ENCODE data around the gene LDLRAD3.

LDLRAD3 gene

DNA sequence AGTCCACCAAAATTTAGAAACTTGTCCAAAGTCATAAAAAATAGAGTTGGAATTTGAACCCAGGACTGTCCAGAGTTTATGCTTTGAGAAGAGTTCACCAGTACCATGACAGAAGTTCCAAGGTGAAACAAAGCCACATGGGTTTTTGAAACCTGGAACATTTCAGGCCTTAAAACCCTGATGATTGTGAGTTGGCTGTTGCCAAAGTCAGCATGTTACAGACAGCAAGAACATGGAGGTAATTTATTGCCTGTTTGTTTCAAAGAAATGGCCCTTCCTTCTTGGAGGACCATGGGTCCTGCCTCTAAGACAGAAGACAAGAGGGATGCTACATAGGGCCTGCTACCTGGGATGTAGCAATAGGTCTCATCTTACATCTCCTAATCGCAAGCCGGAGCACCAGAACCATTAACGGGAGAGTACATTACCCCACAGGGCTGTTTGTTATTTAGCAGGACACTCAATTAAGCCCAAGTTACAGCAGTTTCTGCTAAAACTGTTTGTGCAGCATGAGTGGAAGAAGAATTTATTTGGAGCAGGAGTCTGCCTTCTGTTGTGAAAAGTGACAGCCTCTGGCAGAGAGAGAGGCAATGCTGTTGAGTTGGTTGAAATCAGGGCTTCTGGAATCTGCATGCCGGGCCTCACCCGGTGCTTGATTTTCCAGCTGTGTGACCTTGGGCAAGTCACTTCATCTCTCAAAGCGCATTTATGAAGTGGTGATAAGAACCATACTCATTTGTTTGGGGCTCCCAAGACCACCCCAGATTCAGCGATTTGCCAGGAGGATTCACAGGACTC is 136.2 kb downstream of the LDLRAD3 start:
- no peak for DNase-seq
- in situ Hi-C loops (cut with MboI; ENCODE audit: low pct_unique_long_range_greater_than_20kb, low sequenced_read_pairs): no loop called here

GRCh38 chr11:36081274-36081945 is 137.5 kb downstream of the LDLRAD3 start:
- in situ Hi-C loops (cut with MboI; ENCODE audit: low pct_unique_long_range_greater_than_20kb, low sequenced_read_pairs): no loop called here
- DNase-seq: no peak

DNA sequence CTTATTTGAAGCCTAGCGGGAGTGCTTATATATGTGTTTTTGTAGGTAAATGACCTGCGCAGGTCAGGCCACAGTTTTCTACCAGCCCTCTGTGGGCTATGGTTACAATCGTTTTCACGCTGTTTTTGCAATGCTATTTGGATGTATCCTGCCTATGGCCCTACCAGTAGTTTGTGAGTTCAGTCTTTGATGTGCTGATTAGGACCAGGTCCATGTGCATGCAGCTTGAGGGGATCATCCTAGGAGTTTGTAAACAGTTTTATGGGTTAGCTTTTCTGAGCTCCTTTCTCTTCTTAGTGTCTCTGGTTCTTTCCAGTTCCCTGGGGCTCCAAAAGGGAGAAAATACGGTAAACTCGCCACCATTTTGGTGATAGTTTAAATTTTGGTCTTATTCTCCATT is 142.5 kb downstream of the LDLRAD3 start:
- in situ Hi-C loops (cut with MboI; ENCODE audit: low pct_unique_long_range_greater_than_20kb, low sequenced_read_pairs): no loop called here
- no peak for DNase-seq

- no peak for DNase-seq
- in situ Hi-C loops (cut with MboI; ENCODE audit: low pct_unique_long_range_greater_than_20kb, low sequenced_read_pairs): no loop called here
Measured at GRCh38 chr11:36088266-36088972, 144.6 kb downstream of the LDLRAD3 start.

GRCh38 chr11:36089920-36090319 is 146.1 kb downstream of the LDLRAD3 start:
- no peak for DNase-seq
- in situ Hi-C loops (cut with MboI; ENCODE audit: low pct_unique_long_range_greater_than_20kb, low sequenced_read_pairs): no loop called here

DNA sequence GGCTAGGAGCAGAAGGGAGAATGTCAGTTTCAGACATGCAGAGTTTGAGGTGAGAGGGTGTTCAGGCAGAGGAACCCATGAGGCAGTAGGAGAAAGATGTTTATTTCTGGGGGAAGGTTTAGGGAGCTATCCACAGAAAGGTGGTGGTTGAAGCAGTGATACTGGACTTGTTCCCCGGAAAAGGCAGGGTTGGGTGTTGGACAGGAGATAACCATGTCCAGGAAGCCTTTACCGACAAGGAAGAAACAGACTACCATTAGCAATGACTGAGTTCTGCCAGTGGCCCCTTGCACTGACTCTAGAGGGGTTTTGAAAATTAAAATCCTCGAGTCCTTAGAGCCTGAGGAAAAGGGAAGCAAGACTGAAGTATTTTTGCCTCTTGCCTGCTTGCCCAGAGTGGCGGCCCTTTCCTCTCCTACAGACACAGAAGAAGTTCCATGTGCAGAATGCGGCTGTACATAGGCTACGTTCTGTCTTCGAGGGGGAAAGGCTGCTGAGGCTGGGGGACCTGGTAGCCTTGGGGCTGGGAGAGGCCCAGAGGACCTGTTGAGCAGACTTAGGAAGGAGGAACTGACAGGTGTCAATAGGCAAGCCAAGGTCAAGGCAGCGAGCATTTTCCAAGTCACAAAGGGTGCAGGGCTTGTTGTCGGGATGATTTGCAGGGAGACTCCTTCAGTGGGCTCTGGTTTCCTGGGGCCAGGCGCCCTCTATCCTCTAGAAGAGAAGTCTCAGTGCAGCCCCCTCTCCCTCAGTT is 146.7 kb downstream of the LDLRAD3 start:
- in situ Hi-C loops (cut with MboI; ENCODE audit: low pct_unique_long_range_greater_than_20kb, low sequenced_read_pairs): no loop called here
- DNase-seq: peak; percentile 23

GRCh38 chr11:36091256-36091811 is 147.5 kb downstream of the LDLRAD3 start:
- DNase-seq: peak; percentile 87
- in situ Hi-C loops (cut with MboI; ENCODE audit: low pct_unique_long_range_greater_than_20kb, low sequenced_read_pairs): no loop called here

DNA sequence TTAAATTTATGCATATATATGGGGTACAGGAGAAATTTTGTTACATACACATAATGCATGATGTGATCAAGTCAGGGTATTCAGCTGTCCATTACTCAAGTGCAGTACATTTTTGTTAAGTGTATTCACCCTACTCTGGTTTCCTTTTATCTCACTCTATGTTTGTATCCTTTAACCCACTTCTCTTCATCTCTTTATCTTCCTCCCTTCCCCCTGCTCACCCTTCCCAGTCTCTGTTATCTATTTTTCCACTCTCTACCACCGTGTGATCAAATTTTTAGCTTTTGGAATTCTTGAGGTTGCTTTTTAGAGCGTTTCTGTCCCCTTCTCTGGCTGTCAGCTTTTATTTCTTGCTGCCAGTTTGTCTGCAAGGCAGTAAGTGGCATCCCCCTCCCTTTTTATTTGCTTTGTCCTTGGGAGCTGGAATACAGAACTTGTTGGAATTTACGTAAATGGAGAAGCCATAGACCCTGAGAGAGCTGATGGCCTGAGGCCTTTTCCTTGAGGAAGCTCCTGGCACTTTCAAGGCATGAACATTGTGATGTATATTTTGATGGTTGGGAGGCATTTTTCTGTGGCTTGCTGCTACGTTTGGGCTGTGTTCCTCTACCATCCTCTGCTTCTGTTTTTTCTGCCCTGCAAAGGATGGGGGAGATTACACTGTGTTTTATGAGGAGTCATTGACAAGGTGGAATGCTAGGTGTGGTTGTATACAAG is 148.6 kb downstream of the LDLRAD3 start:
- in situ Hi-C loops (cut with MboI; ENCODE audit: low pct_unique_long_range_greater_than_20kb, low sequenced_read_pairs): no loop called here
- no peak for DNase-seq

DNA sequence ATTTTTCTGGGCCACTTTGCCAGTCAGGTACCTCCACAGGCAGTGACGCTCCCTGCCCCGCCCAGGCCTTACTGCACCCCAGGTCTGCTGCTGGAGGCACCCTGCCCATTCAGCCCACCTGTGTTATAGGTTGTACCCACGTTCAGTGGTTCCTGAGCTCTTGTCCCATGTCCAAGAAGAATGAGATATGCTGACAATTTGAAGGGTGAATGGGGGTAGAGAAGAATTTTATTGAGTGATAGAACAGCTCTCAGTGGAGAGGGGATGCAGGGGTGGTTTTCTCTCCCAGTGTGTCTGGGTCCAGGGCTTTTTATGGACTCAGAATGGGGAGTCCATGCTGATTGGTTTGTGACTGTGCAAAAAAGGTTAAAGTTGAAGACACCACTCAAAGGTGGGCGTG is 149.7 kb downstream of the LDLRAD3 start:
- in situ Hi-C loops (cut with MboI; ENCODE audit: low pct_unique_long_range_greater_than_20kb, low sequenced_read_pairs): no loop called here
- DNase-seq: no peak

GRCh38 chr11:36094164-36094563 is 150.3 kb downstream of the LDLRAD3 start:
- in situ Hi-C loops (cut with MboI; ENCODE audit: low pct_unique_long_range_greater_than_20kb, low sequenced_read_pairs): no loop called here
- DNase-seq: no peak

GRCh38 chr11:36095716-36096115 is 151.9 kb downstream of the LDLRAD3 start:
- in situ Hi-C loops (cut with MboI; ENCODE audit: low pct_unique_long_range_greater_than_20kb, low sequenced_read_pairs): no loop called here
- DNase-seq: no peak

GRCh38 chr11:36097219-36097650 is 153.4 kb downstream of the LDLRAD3 start:
- in situ Hi-C loops (cut with MboI; ENCODE audit: low pct_unique_long_range_greater_than_20kb, low sequenced_read_pairs): no loop called here
- no peak for DNase-seq

GRCh38 chr11:36098087-36098486 is 154.2 kb downstream of the LDLRAD3 start:
- in situ Hi-C loops (cut with MboI; ENCODE audit: low pct_unique_long_range_greater_than_20kb, low sequenced_read_pairs): no loop called here
- DNase-seq: no peak

- DNase-seq: no peak
Measured at GRCh38 chr11:36098853-36099375, 155.1 kb downstream of the LDLRAD3 start.

GRCh38 chr11:36101466-36101865 is 157.6 kb downstream of the LDLRAD3 start:
- DNase-seq: no peak

More at GRCh38 chr11:36098853-36099375, 155.1 kb downstream of the LDLRAD3 start:
- in situ Hi-C loops (cut with MboI; ENCODE audit: low pct_unique_long_range_greater_than_20kb, low sequenced_read_pairs): no loop called here

DNA sequence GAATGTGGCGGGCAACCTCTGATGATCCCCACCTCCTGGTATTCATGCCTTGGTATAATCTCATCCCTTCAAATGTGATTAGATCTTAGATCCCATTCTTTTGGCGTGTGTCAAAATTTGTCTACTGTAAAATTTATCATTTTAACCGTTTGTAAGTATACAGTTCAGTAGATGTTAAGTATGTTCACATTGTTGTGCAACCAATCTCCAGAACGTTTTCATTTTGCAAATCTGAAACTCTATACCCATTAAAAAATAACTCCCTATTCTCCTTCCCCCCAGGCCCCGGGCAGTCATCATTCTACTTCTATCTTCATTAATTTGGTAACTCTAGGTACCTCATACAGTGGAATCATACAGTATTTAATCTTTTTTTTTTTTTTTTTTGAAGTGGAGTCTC is 159.0 kb downstream of the LDLRAD3 start:
- in situ Hi-C loops (cut with MboI; ENCODE audit: low pct_unique_long_range_greater_than_20kb, low sequenced_read_pairs): no loop called here
- no peak for DNase-seq

More at GRCh38 chr11:36101466-36101865, 157.6 kb downstream of the LDLRAD3 start:
- in situ Hi-C loops (cut with MboI; ENCODE audit: low pct_unique_long_range_greater_than_20kb, low sequenced_read_pairs): no loop called here

GRCh38 chr11:36103933-36104530 is 160.2 kb downstream of the LDLRAD3 start:
- in situ Hi-C loops (cut with MboI; ENCODE audit: low pct_unique_long_range_greater_than_20kb, low sequenced_read_pairs): no loop called here
- DNase-seq: no peak

DNA sequence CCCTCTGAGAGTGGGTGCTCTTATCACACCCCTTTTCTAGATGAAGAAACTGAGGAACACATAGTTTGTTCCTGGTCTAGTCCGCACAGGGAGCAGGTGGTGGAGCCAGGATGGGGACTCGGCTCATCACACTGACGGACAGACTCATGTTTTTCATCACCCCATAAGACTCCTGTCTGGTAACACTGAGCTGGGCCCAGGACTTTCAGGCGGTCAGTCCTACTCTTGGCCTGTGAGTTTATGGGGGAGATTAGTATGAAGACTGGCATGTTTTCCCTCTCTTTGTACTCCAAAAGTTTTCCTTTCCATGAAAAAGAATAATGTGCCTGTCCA is 160.8 kb downstream of the LDLRAD3 start:
- no peak for DNase-seq
- in situ Hi-C loops (cut with MboI; ENCODE audit: low pct_unique_long_range_greater_than_20kb, low sequenced_read_pairs): no loop called here

Data from KBM-7 (cell line).